Effector memory CD4-positive, alpha-beta T cell (primary cell): ENCODE data around the gene ADGRG2.

Source experiments
- DNase-seq, 3 donors: peaks; one replicate each; pipeline ENCODE4 v3.0.0-alpha.2; 2020
- H3K27ac ChIP-seq: 2 replicates; pipeline ENCODE4 v1.7.0; 2013; ENCODE audit warnings: mild to moderate bottlenecking, low read length, moderate library complexity; ENCODE audit not compliant: insufficient read depth, poor library complexity, severe bottlenecking
- H3K27me3 ChIP-seq: replicated peaks from 2 replicates; pipeline ENCODE4 v1.7.0; 2013; ENCODE audit warnings: mild to moderate bottlenecking, low read length; ENCODE audit not compliant: insufficient read depth, control insufficient read depth, poor library complexity, severe bottlenecking
- H3K36me3 ChIP-seq: 2 replicates; pipeline ENCODE4 v1.7.0; 2013; ENCODE audit warnings: mild to moderate bottlenecking, low read length, moderate library complexity; ENCODE audit not compliant: control insufficient read depth, insufficient read depth
- H3K4me1 ChIP-seq: 2 replicates; pipeline ENCODE4 v1.7.0; 2013; ENCODE audit warnings: low read length, mild to moderate bottlenecking; ENCODE audit not compliant: control insufficient read depth, insufficient read depth, poor library complexity, severe bottlenecking
- H3K4me3 ChIP-seq: 2 replicates; pipeline ENCODE4 v1.7.0; 2013; ENCODE audit warnings: low read length, low read depth, mild to moderate bottlenecking; ENCODE audit not compliant: insufficient read depth, poor library complexity, severe bottlenecking
- H3K9me3 ChIP-seq: 2 replicates; pipeline ENCODE4 v1.7.0; 2013; ENCODE audit warnings: mild to moderate bottlenecking, low read length, moderate library complexity; ENCODE audit not compliant: control insufficient read depth

ADGRG2 gene

GRCh38 chrX:19127649-19128168 is 5.4 kb upstream of the ADGRG2 start:
- Histone ChIP-seq H3K27ac (no peak overlapping the region), H3K27me3 (no peaks in the 10 kb centered on the region), H3K36me3 (no peaks in the 10 kb centered on the region), H3K4me3 (no peak overlapping the region), H3K9me3 (no peaks in the 10 kb centered on the region), H3K4me1 (no peaks in the 10 kb centered on the region)
- DNase-seq, result no peak

DNA sequence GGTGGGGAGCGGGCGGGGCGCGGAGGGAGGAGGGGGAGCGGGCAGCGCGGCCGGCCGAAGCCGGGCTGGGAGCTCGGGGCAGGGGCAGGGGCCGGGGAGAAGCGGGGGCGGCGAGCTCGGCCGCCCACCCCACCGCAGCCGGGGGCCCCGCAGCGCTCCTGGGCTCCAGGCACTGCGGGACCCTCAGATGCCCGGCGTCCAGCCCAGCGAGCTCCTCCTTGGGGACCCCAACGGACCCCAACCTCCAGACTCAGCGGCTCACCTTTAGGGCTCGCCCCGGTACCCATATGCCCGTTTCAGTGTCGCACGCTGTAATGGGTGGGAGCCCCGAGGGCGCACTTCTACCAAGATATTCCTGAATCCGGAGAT is 357 bp upstream of the ADGRG2 start:
- H3K27ac ChIP-seq, result no peak overlapping the region
- no peak overlapping the region for H3K4me3 ChIP-seq
- DNase-seq, result no peak
- no peaks in the 10 kb centered on the region for H3K27me3 ChIP-seq
- no peaks in the 10 kb centered on the region for H3K4me1 ChIP-seq
- H3K36me3 ChIP-seq, result no peaks in the 10 kb centered on the region
- H3K9me3 ChIP-seq, result no peaks in the 10 kb centered on the region

- Histone ChIP-seq H3K9me3 (no peaks in the 10 kb centered on the region), H3K4me3 (no peak overlapping the region), H3K27ac (no peak overlapping the region), H3K4me1 (no peaks in the 10 kb centered on the region), H3K27me3 (no peaks in the 10 kb centered on the region), H3K36me3 (no peaks in the 10 kb centered on the region)
- DNase-seq, result no peak
These were observed 802 bp downstream of the ADGRG2 start for GRCh38 chrX:19121466-19121865.

GRCh38 chrX:19110642-19111041 is 11.6 kb downstream of the ADGRG2 start:
- Histone ChIP-seq H3K36me3 (no peaks in the 10 kb centered on the region), H3K27ac (no peak overlapping the region), H3K27me3 (no peaks in the 10 kb centered on the region), H3K4me1 (no peaks in the 10 kb centered on the region), H3K4me3 (no peak overlapping the region), H3K9me3 (no peaks in the 10 kb centered on the region)
- DNase-seq, result no peak

DNA sequence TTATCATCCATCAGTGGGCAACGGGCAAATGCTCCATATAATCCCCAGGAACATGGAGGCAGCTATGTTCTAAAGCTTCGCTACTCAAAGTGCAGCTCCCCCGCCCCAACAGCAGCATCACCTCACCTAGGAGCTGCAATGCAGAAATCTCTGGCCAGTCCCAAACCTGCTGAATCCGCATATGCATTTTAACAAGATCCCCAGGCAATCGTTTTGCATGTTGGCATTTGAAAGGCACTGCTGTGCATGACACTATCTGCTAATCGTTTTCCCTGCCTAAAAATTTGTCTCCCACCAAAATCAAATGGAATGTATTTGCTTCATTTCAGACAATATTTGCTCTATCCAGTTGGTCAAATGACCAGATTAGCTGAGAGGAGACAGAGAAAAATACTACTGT is 15.2 kb downstream of the ADGRG2 start:
- no peaks in the 10 kb centered on the region for H3K36me3 ChIP-seq
- DNase-seq, result no peak
- H3K4me1 ChIP-seq, result no peaks in the 10 kb centered on the region
- no peak overlapping the region for H3K4me3 ChIP-seq
- H3K27me3 ChIP-seq, result no peaks in the 10 kb centered on the region
- H3K9me3 ChIP-seq, result no peaks in the 10 kb centered on the region
- no peak overlapping the region for H3K27ac ChIP-seq

DNA sequence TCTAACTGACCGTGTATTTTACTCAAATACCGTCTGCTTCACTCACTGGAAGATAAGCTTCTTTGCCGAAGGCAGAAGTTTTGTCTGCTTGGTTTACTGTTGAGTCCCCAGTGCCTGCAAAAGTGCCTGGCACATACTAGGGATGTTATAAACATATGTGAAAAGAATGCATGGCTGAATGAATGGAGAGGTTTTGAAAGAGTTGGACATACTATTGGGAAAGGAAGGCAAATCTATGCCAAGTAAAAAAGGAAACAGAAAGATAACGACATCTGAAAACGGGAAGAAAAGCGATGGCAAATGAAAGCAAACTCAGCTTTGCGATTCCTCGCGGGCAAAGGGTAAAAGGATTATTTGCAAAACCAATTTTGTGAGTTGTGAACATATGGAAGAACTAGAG is 21.7 kb downstream of the ADGRG2 start:
- no peaks in the 10 kb centered on the region for H3K4me1 ChIP-seq
- no peak overlapping the region for H3K4me3 ChIP-seq
- no peak for DNase-seq
- no peak overlapping the region for H3K27ac ChIP-seq
- H3K9me3 ChIP-seq, result no peaks in the 10 kb centered on the region
- no peaks in the 10 kb centered on the region for H3K27me3 ChIP-seq
- no peaks in the 10 kb centered on the region for H3K36me3 ChIP-seq

GRCh38 chrX:19097553-19098283 is 24.6 kb downstream of the ADGRG2 start:
- Histone ChIP-seq H3K4me3 (no peak overlapping the region), H3K27ac (no peak overlapping the region), H3K27me3 (no peaks in the 10 kb centered on the region), H3K36me3 (no peaks in the 10 kb centered on the region), H3K9me3 (no peaks in the 10 kb centered on the region), H3K4me1 (no peaks in the 10 kb centered on the region)
- no peak for DNase-seq

GRCh38 chrX:19096586-19096985 is 25.7 kb downstream of the ADGRG2 start:
- Histone ChIP-seq H3K36me3 (no peaks in the 10 kb centered on the region), H3K4me1 (no peaks in the 10 kb centered on the region), H3K27ac (no peak overlapping the region), H3K27me3 (no peaks in the 10 kb centered on the region), H3K9me3 (no peaks in the 10 kb centered on the region), H3K4me3 (no peak overlapping the region)
- DNase-seq, result no peak

DNA sequence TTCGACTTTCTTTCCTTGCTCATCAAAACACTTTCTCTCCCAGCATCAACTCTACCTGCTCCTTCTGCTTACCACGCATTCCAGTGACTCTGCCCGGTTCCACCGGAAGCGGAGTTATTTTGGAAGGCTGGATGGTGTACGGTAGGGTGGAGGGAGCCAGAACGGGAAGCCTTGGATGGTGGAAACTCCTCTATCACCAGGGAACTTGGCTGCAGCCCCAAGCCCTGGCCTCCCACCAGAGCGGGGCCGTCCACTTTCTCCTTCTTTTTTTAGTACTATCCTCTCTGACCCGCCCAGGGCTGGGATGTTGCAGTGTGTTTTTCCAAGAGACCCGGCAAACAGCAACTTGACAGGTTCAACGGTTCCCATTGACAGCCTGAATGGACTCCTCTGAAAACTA is 27.6 kb downstream of the ADGRG2 start:
- DNase-seq, result no peak
- Histone ChIP-seq H3K27me3 (no peaks in the 10 kb centered on the region), H3K27ac (no peak overlapping the region), H3K9me3 (peaks cover 8% of the 10 kb centered on the region), H3K36me3 (no peaks in the 10 kb centered on the region), H3K4me3 (no peak overlapping the region), H3K4me1 (no peaks in the 10 kb centered on the region)

GRCh38 chrX:19091596-19091995 is 30.7 kb downstream of the ADGRG2 start:
- H3K36me3 ChIP-seq, result no peaks in the 10 kb centered on the region
- no peaks in the 10 kb centered on the region for H3K4me1 ChIP-seq
- no peak overlapping the region for H3K27ac ChIP-seq
- no peak overlapping the region for H3K4me3 ChIP-seq
- H3K27me3 ChIP-seq, result no peaks in the 10 kb centered on the region
- H3K9me3 ChIP-seq, result peaks cover 8% of the 10 kb centered on the region
- DNase-seq, result no peak
